ENCODE results near the gene ATP1B1.

DNA sequence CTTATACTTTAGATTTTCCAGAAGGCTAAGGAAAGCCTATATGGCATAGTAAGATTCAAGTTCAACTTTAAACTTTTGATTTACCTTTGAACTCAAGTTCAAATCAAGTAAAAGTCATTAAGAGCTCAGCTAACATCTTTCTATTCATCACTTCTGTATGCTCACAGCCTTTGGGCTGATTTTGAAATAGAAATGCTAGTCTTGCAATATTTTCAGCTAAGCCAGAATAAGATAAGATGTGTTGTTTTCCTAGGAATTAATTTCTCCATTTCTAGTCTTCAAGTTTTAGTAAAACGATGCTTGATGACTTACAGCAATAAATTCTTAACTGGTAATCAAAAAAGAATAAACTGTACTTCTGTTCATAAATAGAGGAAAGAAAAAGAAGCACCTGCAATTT is 35.6 kb downstream of the ATP1B1 start:
- TF ChIP-seq CTCF (IDR thresholded peaks at IDR 0.05) (no peak), POLR2A (IDR thresholded peaks at IDR 0.05) (no peak)
